SK-N-SH treated with all-trans-retinoic acid at 6 μM for 48 hours (cell line): ENCODE data around the gene NRDE2.
"Not testable (repeated sequence)": the region's sequence is repeated elsewhere in the genome, so short reads cannot be mapped to it uniquely, and the experiment has no call there.

ENCODE experiments used
- ATAC-seq: fragments of 200-7000 bp; cut with Tn5 transposase; 3 replicates; pipeline ENCODE4 v1.9.1; 2020; ENCODE audit warnings: mild to moderate bottlenecking, moderate library complexity
- ARNTL ChIP-seq: fragments of 450-650 bp; formaldehyde crosslinking; IDR thresholded peaks from 2 replicates; pipeline ENCODE4 v1.5.0; 2020; ENCODE audit warnings: low read depth, mild to moderate bottlenecking, moderate library complexity, borderline replicate concordance
- BACH2 ChIP-seq: fragments of 250-450 bp; sonication (Bioruptor Pico); IDR thresholded peaks from 2 replicates; pipeline ENCODE4 v1.9.0; 2021; ENCODE audit warnings: mild to moderate bottlenecking, borderline replicate concordance
- CSDC2 ChIP-seq: fragments of 250-450 bp; sonication (Bioruptor Pico); IDR thresholded peaks from 2 replicates; pipeline ENCODE4 v1.5.0; 2020; ENCODE audit warnings: mild to moderate bottlenecking, moderate library complexity
- ESRRG ChIP-seq: fragments of 250-450 bp; sonication (Bioruptor Pico); IDR thresholded peaks from 2 replicates; pipeline ENCODE4 v1.6.1; 2021; ENCODE audit warnings: mild to moderate bottlenecking
- GLIS3 ChIP-seq: fragments of 250-450 bp; sonication (Bioruptor Pico); IDR thresholded peaks from 2 replicates; pipeline ENCODE4 v1.5.0; 2020; ENCODE audit warnings: mild to moderate bottlenecking, moderate library complexity
- ISL1 ChIP-seq: fragments of 250-450 bp; sonication (Bioruptor Pico); IDR thresholded peaks from 2 replicates; pipeline ENCODE4 v2.1.2; 2022; ENCODE audit warnings: mild to moderate bottlenecking, moderate library complexity
- OSR1 ChIP-seq: fragments of 250-450 bp; sonication (Bioruptor Pico); IDR thresholded peaks from 2 replicates; pipeline ENCODE4 v1.8.0; 2022; ENCODE audit warnings: moderate library complexity, mild to moderate bottlenecking, inconsistent platforms
- PATZ1 ChIP-seq: fragments of 250-450 bp; sonication (Bioruptor Pico); IDR thresholded peaks from 2 replicates; pipeline ENCODE4 v1.8.0; 2020; ENCODE audit warnings: mild to moderate bottlenecking, moderate library complexity, borderline replicate concordance
- POU6F1 ChIP-seq: fragments of 250-450 bp; sonication (Bioruptor Pico); IDR thresholded peaks from 2 replicates; pipeline ENCODE4 v1.8.0; 2021; ENCODE audit warnings: low read depth, mild to moderate bottlenecking, moderate library complexity, borderline replicate concordance
- PPARA ChIP-seq: fragments of 250-450 bp; sonication (Bioruptor Pico); IDR thresholded peaks from 2 replicates; pipeline ENCODE4 v1.5.0; 2020; ENCODE audit warnings: mild to moderate bottlenecking, borderline replicate concordance
- RARB ChIP-seq: fragments of 250-450 bp; sonication (Bioruptor Pico); IDR thresholded peaks from 2 replicates; pipeline ENCODE4 v1.8.0; 2021; ENCODE audit warnings: mild to moderate bottlenecking, moderate library complexity
- SNAI2 ChIP-seq: fragments of 250-450 bp; sonication (Bioruptor Pico); IDR thresholded peaks from 2 replicates; pipeline ENCODE4 v1.5.0; 2020; ENCODE audit warnings: mild to moderate bottlenecking, moderate library complexity
- TCF4 ChIP-seq: fragments of 250-450 bp; sonication (Bioruptor Pico); IDR thresholded peaks from 2 replicates; pipeline ENCODE4 v1.8.0; 2021; ENCODE audit warnings: mild to moderate bottlenecking, moderate library complexity, borderline replicate concordance
- TOX ChIP-seq: fragments of 250-450 bp; sonication (Bioruptor Pico); IDR thresholded peaks from 2 replicates; pipeline ENCODE4 v1.8.0; 2021; ENCODE audit warnings: mild to moderate bottlenecking, moderate library complexity, borderline replicate concordance
- ZC3H10 ChIP-seq: fragments of 250-450 bp; sonication (Bioruptor Pico); IDR thresholded peaks from 2 replicates; pipeline ENCODE4 v1.5.1; 2021; ENCODE audit warnings: mild to moderate bottlenecking, moderate library complexity
- ZFP3 ChIP-seq: fragments of 250-450 bp; sonication (Bioruptor Pico); IDR thresholded peaks from 2 replicates; pipeline ENCODE4 v1.5.0; 2020; ENCODE audit warnings: mild to moderate bottlenecking, moderate library complexity
- ZFP30 ChIP-seq: fragments of 450-650 bp; formaldehyde crosslinking; IDR thresholded peaks from 2 replicates; pipeline ENCODE4 v1.5.0; 2022; ENCODE audit warnings: mild to moderate bottlenecking, moderate library complexity
- ZNF565 ChIP-seq: fragments of 450-650 bp; formaldehyde crosslinking; conservative IDR thresholded peaks from 2 replicates; pipeline ENCODE4 v1.5.0; 2020; ENCODE audit warnings: low read depth, mild to moderate bottlenecking, moderate library complexity
- ZNF70 ChIP-seq: fragments of 450-650 bp; formaldehyde crosslinking; IDR thresholded peaks from 2 replicates; pipeline ENCODE4 v1.5.0; 2020; ENCODE audit warnings: mild to moderate bottlenecking, moderate library complexity
- ZNF8 ChIP-seq: fragments of 450-650 bp; formaldehyde crosslinking; IDR thresholded peaks from 2 replicates; pipeline ENCODE4 v1.5.0; 2020; ENCODE audit warnings: mild to moderate bottlenecking, moderate library complexity
- TF ChIP-seq, protein P1 (sequence below): fragments of 250-450 bp; sonication (Bioruptor Pico); IDR thresholded peaks from 2 replicates; pipeline ENCODE4 v1.5.0; 2020; ENCODE audit warnings: mild to moderate bottlenecking, moderate library complexity
- TF ChIP-seq, protein P2 (sequence below): fragments of 250-450 bp; sonication (Bioruptor Pico); IDR thresholded peaks from 2 replicates; pipeline ENCODE4 v1.5.1; 2021; ENCODE audit warnings: mild to moderate bottlenecking, moderate library complexity
- TF ChIP-seq, protein P3 (sequence below): fragments of 250-450 bp; sonication (Bioruptor Pico); IDR thresholded peaks from 2 replicates; pipeline ENCODE4 v1.5.1; 2020; ENCODE audit warnings: low read depth, mild to moderate bottlenecking, moderate library complexity

The NRDE2 gene

GRCh38 chr14:90342327-90342726 is 10.6 kb upstream of the NRDE2 start:
- TF ChIP-seq OSR1 (no peak), ZNF8 (CRISPR knock-in tag) (no peak), ZNF565 (CRISPR knock-in tag) (no peak), ESRRG (no peak), ZNF70 (CRISPR knock-in tag) (no peak), ZFP3 (CRISPR knock-in tag) (no peak), ZFP30 (no peak), PPARA (CRISPR knock-in tag) (no peak), TCF4 (no peak), ZC3H10 (CRISPR knock-in tag) (no peak), ISL1 (no peak), RARB (CRISPR knock-in tag) (no peak), ARNTL (no peak), TOX (CRISPR knock-in tag) (no peak), PATZ1 (no peak), CSDC2 (CRISPR knock-in tag) (no peak)
- TF ChIP-seq, protein P1, sequence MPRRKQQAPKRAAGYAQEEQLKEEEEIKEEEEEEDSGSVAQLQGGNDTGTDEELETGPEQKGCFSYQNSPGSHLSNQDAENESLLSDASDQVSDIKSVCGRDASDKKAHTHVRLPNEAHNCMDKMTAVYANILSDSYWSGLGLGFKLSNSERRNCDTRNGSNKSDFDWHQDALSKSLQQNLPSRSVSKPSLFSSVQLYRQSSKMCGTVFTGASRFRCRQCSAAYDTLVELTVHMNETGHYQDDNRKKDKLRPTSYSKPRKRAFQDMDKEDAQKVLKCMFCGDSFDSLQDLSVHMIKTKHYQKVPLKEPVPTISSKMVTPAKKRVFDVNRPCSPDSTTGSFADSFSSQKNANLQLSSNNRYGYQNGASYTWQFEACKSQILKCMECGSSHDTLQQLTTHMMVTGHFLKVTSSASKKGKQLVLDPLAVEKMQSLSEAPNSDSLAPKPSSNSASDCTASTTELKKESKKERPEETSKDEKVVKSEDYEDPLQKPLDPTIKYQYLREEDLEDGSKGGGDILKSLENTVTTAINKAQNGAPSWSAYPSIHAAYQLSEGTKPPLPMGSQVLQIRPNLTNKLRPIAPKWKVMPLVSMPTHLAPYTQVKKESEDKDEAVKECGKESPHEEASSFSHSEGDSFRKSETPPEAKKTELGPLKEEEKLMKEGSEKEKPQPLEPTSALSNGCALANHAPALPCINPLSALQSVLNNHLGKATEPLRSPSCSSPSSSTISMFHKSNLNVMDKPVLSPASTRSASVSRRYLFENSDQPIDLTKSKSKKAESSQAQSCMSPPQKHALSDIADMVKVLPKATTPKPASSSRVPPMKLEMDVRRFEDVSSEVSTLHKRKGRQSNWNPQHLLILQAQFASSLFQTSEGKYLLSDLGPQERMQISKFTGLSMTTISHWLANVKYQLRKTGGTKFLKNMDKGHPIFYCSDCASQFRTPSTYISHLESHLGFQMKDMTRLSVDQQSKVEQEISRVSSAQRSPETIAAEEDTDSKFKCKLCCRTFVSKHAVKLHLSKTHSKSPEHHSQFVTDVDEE (CRISPR knock-in tag), result no peak
- TF ChIP-seq, protein P2, sequence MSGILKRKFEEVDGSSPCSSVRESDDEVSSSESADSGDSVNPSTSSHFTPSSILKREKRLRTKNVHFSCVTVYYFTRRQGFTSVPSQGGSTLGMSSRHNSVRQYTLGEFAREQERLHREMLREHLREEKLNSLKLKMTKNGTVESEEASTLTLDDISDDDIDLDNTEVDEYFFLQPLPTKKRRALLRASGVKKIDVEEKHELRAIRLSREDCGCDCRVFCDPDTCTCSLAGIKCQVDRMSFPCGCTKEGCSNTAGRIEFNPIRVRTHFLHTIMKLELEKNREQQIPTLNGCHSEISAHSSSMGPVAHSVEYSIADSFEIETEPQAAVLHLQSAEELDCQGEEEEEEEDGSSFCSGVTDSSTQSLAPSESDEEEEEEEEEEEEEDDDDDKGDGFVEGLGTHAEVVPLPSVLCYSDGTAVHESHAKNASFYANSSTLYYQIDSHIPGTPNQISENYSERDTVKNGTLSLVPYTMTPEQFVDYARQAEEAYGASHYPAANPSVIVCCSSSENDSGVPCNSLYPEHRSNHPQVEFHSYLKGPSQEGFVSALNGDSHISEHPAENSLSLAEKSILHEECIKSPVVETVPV (CRISPR knock-in tag), result no peak
- TF ChIP-seq, protein P3, sequence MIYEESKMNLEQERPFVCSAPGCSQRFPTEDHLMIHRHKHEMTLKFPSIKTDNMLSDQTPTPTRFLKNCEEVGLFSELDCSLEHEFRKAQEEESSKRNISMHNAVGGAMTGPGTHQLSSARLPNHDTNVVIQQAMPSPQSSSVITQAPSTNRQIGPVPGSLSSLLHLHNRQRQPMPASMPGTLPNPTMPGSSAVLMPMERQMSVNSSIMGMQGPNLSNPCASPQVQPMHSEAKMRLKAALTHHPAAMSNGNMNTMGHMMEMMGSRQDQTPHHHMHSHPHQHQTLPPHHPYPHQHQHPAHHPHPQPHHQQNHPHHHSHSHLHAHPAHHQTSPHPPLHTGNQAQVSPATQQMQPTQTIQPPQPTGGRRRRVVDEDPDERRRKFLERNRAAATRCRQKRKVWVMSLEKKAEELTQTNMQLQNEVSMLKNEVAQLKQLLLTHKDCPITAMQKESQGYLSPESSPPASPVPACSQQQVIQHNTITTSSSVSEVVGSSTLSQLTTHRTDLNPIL, result no peak
- no peak for ATAC-seq

DNA sequence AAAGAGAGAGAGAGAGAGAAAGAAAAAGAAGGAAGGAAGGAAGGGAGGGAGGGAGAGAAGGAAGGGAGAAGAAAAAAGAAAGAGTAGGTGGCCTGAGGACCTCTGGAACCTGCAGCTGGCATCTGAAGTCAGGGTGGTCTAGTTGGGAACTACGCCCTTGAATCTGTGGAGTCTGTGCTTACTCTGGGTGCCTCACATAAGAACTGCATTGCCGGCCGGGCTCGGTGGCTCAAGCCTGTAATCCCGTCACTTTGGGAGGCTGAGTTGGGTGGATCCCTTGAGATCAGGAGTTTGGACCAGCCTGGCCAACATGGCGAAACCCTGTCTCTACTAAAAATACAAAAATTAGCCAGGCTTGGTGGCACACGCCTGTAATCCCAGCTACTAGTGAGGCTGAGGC is 10.0 kb upstream of the NRDE2 start:
- ATAC-seq, result no peak
- TF ChIP-seq BACH2 (CRISPR knock-in tag), result no peak
- TF ChIP-seq ZFP30, result no peak
- no peak for TF ChIP-seq PATZ1
- TF ChIP-seq ZC3H10 (CRISPR knock-in tag), result no peak
- no peak for TF ChIP-seq ISL1
- TF ChIP-seq, protein P2 (CRISPR knock-in tag), result no peak
- TF ChIP-seq ESRRG, result no peak
- TF ChIP-seq TCF4, result no peak
- no peak for TF ChIP-seq POU6F1 (CRISPR knock-in tag)
- no peak for TF ChIP-seq PPARA (CRISPR knock-in tag)
- TF ChIP-seq ZNF8 (CRISPR knock-in tag), result no peak
- no peak for TF ChIP-seq TOX (CRISPR knock-in tag)
- no peak for TF ChIP-seq RARB (CRISPR knock-in tag)
- TF ChIP-seq ZNF565 (CRISPR knock-in tag), result no peak
- TF ChIP-seq ZFP3 (CRISPR knock-in tag), result no peak
- no peak for TF ChIP-seq OSR1
- no peak for TF ChIP-seq ZNF70 (CRISPR knock-in tag)
- no peak for TF ChIP-seq GLIS3 (CRISPR knock-in tag)
- TF ChIP-seq SNAI2 (CRISPR knock-in tag), result no peak
- no peak for TF ChIP-seq CSDC2 (CRISPR knock-in tag)

- not testable (repeated sequence) for ATAC-seq
These were observed 9.5 kb upstream of the NRDE2 start for GRCh38 chr14:90341232-90341631.
